Kidney (tissue), 14 donors: ENCODE data around the gene PSMG2. TPM values are rescaled to one million over a fixed set of nuclear protein-coding genes. Genes with fewer than 3 reads are reported as not detected.

ENCODE experiments used
- DNase-seq, 5 donors: peaks; one replicate each; pipeline ENCODE4 v3.0.0-alpha.2; 2013 to 2020
- FAIRE-seq: peaks from 2 replicates; lab custom pipeline; 2012; peaks lifted over from hg19 to GRCh38; lab: Jason Lieb, UNC
- H3K27ac ChIP-seq, 2 donors: one replicate each; pipeline ENCODE4 v1.7.0; 2013; ENCODE audit warnings: low read depth in 2 of 2, low read length in 2 of 2, inconsistent platforms in 1 of 2
- H3K27me3 ChIP-seq: one replicate; pipeline ENCODE4 v1.7.1; 2013; ENCODE audit warnings: low read length, inconsistent platforms; ENCODE audit not compliant: control insufficient read depth, insufficient read depth
- H3K36me3 ChIP-seq, 3 donors: one replicate each; pipeline versions ENCODE4 v1.7.0 to v1.7.1; 2013; ENCODE audit warnings: low read length in 3 of 3, control low read depth in 1 of 3, inconsistent platforms in 1 of 3; ENCODE audit not compliant: insufficient read depth in 3 of 3, control insufficient read depth in 2 of 3
- H3K4me1 ChIP-seq, 3 donors: one replicate each; pipeline versions ENCODE4 v1.7.0 to v1.7.1; 2013; ENCODE audit warnings: low read length in 3 of 3, inconsistent platforms in 1 of 3, low read depth in 1 of 3; ENCODE audit not compliant: control insufficient read depth in 2 of 3, insufficient read depth in 2 of 3
- H3K4me3 ChIP-seq, 3 donors: one replicate each; pipeline versions ENCODE4 v1.7.0 to v1.8.1; 2013; ENCODE audit warnings: low read length in 3 of 3, control low read depth in 1 of 3, inconsistent platforms in 1 of 3
- H3K9ac ChIP-seq, 3 donors: one replicate each; pipeline versions ENCODE4 v1.7.0 to v1.7.1; 2013; ENCODE audit warnings: low read length in 3 of 3, control low read depth in 1 of 3, inconsistent platforms in 1 of 3
- H3K9me3 ChIP-seq, 3 donors: one replicate each; pipeline versions ENCODE4 v1.7.0 to v1.7.1; 2013; ENCODE audit warnings: low read length in 3 of 3, control low read depth in 1 of 3, inconsistent platforms in 1 of 3; ENCODE audit not compliant: control insufficient read depth in 2 of 3, insufficient read depth in 1 of 3
- CTCF ChIP-seq: IDR thresholded peaks from 3 replicates; pipeline ENCODE4 v1.5.1; 2012; ENCODE audit warnings: mild to moderate bottlenecking, moderate library complexity, borderline replicate concordance; ENCODE audit not compliant: insufficient read depth; ENCODE audit errors: extremely low read depth
- intact Hi-C: fragments of 100-400 bp; cut with DNase I; formaldehyde crosslinking; loops from one replicate; pipeline ENCODE4 v1.11.1; 2022
- polyA plus RNA-seq: library from polyadenylated mRNA; stranded (reverse); fragments of 350-450 nt; fragmentation: Illumina TruSeq; extraction: RNeasy Lipid Tissue Mini Kit (QIAGEN cat#74804); gene quantifications from one replicate; pipeline ENCODE4 v1.2.3, GENCODE V29; 2014; ENCODE audit warnings: low read depth, low replicate concordance; ENCODE audit not compliant: insufficient read depth
- total RNA-seq: library from RNA; stranded (reverse); fragmentation: NEBNext Ultra II Directional; extraction: Animal tissue kit (Norgen Biotek cat#: 25700); gene quantifications from one replicate; pipeline ENCODE4 v1.2.1, GENCODE V29; 2021
- donor health status: control.
- donor health status: control.
- donor health status: control.
- donor health status: control.
- donor health status: control.
- donor health status: DM: yes; HTN: yes; CAD: no.
- donor health status: Normal renal cell carcinoma (clear cell type).

The PSMG2 gene
- total and polyA plus RNA-seq, 2 donors from 2014 or later: 66.2 to 108 TPM

- Histone ChIP-seq H3K4me1 (no peaks in the 10 kb centered on the region), H3K4me3 (no peak overlapping the region), H3K9me3 (no peaks in the 10 kb centered on the region), H3K9ac (no peak overlapping the region), H3K27ac (no peak overlapping the region), H3K36me3 (no peaks in the 10 kb centered on the region), H3K27me3 (no peaks in the 10 kb centered on the region)
- DNase-seq (peak in 3 of 5 donors; percentile 60 to 87 (median 81)), FAIRE-seq (peak; percentile 96)
- intact Hi-C loops: loop anchor here (5.0 kb wide), 1 partner anchor 268 kb away; no protein-coding TSS in a partner anchor
- peak; percentile 86 for TF ChIP-seq CTCF
Measured at GRCh38 chr18:12659904-12660605, 42.8 kb upstream of the PSMG2 start.

GRCh38 chr18:12668041-12668440, 34.8 kb upstream of the PSMG2 start:
- Histone ChIP-seq H3K27me3 (no peaks in the 10 kb centered on the region), H3K36me3 (no peaks in the 10 kb centered on the region), H3K4me1 (no peaks in the 10 kb centered on the region), H3K9ac (no peak overlapping the region), H3K9me3 (no peaks in the 10 kb centered on the region), H3K27ac (no peak overlapping the region), H3K4me3 (no peak overlapping the region)
- intact Hi-C loops: no loop called here
- TF ChIP-seq CTCF: no peak
- FAIRE-seq (no peak), DNase-seq (no peak)

- intact Hi-C loops: no loop called here
- FAIRE-seq (no peak), DNase-seq (peak; percentile 26 to 79 (median 48))
- peak overlapping the region in 2 of 3 donors; percentile 3 to 41 for H3K4me3 ChIP-seq
- H3K4me1 ChIP-seq: peaks cover 0 to 7% (median 0%) of the 10 kb centered on the region in 3 donors
- H3K27me3 ChIP-seq: no peaks in the 10 kb centered on the region
- peaks cover 0 to 6% (median 0%) of the 10 kb centered on the region in 3 donors for H3K36me3 ChIP-seq
- H3K9me3 ChIP-seq: no peaks in the 10 kb centered on the region
- H3K27ac ChIP-seq: peak overlapping the region; percentile 57 to 82
- TF ChIP-seq CTCF: no peak
- H3K9ac ChIP-seq: peak overlapping the region in 2 of 3 donors; percentile 48 to 51
Measured at GRCh38 chr18:12679183-12679786, 23.6 kb upstream of the PSMG2 start.
